GM21367 (cell line): Measurements from ENCODE around the gene CRTC1.

Experiments used
- ATAC-seq: cut with Tn5 transposase; IDR thresholded peaks from one replicate; pipeline ENCODE4 v1.9.1; 2021; ENCODE audit not compliant: unreplicated experiment

CRTC1 gene

GRCh38 chr19:18651300-18651699 lies 32.2 kb upstream of the CRTC1 start:
- no peak for ATAC-seq

DNA sequence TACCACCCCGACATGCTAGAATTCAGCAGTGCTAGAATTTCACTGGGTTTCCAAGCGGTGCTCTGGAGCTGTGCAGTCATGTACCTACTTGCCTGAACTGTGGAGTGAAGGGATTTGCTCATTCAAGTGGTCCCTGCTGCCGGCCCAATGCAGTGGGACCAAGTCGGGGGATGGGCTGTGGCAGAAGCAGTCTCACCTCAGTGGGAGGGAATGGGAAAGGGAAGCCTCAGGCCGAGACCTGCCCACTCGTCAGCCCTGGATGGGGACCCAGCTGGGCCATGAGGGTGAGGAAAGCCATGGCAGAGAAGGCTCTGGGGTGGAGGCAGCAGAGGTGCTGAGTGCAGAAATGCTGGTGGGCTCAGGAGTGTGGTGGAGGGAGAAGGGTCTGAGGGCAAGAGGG lies 31.7 kb upstream of the CRTC1 start:
- no peak for ATAC-seq

DNA sequence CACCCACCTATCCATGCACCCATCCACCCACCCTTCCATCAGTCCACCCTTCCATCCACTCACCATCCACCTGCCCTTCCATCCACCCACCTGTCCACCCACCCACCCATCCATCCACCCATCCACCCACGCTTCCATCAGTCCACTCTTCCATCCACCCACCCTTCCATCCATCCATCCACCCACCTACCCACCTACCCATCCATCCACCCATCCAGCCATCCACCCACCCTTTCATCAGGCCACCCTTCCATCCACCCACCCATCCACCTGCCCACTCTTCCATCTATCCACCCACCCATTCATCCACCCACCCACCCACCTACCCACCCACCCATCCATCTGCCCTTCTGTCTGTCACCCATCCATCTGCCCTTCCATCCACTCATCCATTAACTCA lies 29.6 kb upstream of the CRTC1 start:
- no peak for ATAC-seq

- no peak for ATAC-seq
These were observed 29.0 kb upstream of the CRTC1 start for GRCh38 chr19:18654469-18654868.

GRCh38 chr19:18655173-18655844 lies 28.2 kb upstream of the CRTC1 start:
- ATAC-seq: no peak

GRCh38 chr19:18656337-18657086 lies 27.0 kb upstream of the CRTC1 start:
- no peak for ATAC-seq

DNA sequence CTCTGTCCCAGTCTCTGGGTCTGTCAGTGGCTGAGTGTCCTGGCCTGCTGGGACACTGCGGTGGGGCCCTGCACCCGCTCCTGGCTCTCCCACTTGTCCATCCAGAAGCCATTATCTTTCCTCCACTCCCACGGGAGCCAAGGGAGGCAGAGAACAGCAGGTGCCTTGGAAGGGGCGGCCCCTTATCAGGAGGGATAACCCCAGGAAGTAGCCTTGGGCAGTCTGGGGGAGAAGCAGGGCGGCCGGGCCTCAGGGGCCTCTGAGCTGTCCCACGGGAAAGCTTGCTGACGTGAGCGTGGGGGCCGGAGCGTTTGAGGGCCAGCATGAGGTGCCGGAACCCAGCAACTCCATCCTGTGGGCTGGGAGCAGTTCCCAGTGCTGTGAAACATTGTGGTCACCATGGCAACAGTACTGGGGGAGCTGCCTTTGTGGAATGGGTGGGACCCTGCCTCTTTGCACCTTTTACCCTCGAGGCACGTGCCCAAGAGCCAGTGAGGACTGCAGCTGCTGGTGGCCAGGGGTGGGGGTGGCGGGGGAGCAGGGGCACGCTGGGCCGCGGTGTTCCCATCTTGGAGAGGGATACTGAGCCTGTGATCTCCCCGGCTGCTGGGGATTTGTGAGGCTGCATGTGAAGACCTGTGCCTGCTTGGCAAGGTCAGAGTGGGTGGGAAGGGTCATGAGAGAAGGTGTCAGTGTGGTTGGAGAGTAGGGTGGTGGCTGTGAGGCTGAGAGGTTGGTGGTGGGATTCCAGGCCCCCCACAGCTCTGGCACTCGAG lies 25.7 kb upstream of the CRTC1 start:
- no peak for ATAC-seq

- no peak for ATAC-seq
These were observed 25.1 kb upstream of the CRTC1 start for GRCh38 chr19:18658366-18658855.

DNA sequence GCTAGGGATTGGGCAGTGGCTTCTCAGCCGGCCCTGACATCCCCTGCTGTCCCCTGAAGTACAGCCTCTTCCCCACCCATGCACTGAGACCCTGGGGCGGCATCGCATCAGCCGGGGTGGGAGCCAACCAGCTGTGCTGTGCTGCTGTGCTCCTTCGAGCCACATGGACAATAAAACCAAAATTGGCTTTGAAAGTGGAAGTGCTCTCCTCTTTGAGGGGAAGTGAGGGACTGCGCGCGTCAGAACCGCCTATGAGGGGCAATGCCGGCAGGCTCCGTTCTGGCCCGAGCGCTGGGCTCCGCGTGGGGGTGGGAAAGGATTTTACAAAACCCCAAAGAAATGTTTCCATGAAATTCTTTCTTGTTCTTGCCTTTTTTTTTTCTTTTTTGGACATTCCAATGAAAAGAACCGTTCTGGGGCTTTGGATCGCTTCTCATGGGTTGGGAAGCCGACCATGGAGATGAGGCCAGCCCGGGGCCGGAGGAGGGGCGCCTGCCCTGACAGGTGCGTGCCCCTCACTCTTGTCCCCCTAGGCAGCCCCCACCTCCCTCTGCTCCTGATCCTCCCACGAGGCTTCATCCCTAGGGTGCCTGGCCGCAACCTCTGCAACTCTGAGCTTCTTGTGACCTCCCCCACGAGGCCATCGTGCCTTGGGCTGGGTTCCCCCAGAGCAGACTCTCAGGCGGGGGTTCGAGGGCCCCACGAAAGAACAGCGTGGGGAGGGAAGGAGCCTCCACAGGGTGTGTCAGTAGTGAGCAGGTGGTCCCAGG lies 24.0 kb upstream of the CRTC1 start:
- no peak for ATAC-seq

DNA sequence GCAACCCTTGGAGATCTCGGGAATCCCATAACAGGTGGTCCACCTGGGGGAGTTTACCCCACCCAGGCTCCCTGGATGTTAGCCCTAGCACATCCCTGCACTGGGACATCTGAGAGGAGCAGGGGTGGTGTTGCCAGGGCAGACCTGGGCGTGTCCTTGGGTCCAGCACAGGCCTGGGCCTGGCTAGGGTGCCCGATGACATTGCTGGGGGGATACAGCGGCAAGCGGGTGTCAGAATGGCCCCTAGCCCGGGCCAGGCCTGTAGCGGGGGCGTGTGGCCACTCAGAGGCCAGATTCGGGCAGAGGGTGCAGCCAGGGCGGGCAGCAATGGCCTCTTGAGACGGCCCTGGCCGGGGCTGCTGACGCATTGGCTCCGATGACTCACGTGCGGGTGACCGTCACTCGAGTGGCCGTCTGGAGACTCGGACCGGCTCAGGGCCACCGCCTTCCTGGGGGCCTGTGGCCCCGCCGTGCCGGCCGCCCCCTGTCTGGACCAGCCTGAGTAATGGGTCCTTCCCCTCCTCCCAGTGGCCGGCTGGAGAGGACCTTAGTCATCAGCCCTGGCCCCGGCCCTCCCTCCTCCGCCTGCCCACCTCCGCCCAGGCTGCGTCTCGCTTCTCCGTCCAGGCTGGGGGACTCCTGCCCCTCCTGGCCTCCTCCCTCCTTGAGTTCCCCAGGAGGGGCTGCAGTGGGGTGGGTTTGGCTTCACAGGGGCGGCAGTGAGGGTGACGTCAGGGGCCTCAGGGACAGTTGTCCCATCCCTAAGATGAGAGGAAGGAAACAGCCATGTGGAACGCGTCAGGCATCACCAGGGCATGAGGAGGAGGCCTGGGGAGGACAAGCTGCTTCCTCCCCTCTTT lies 23.2 kb upstream of the CRTC1 start:
- no peak for ATAC-seq

DNA sequence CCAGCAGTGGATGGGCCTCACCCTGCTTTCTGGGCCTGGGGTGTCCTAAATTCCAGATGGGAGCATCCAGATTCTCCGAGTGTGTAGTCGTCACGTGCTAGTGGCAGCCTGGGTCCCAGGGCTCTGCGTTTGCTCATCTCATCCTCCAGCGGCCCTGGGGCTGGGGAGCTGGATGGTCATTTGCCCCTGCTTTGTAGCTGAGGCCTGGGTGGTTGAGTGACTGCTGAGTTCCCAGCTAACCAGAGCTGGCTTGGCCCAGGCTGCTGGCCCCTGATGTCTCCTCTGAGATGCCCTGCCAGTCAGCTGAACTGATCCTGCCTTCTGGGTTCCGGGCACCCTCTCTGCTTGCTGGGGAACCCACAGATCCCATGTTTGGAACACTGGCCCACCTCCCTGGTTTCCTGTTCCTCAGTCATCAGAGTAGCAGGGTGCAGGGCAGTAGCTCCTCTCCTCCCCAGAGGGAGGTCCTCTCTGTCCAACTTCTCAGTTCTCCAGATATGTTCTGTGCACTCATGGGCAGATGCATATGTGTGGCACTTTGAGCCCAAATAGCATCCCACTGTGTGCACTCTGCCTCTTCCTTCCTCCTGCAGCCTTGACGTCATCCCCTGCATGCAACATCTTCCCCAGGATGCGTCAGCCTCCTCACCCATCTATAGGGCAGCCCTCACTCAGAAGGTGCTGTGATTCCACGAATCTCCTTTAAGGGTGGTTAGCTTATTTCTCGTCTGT lies 22.4 kb upstream of the CRTC1 start:
- ATAC-seq: no peak

- no peak for ATAC-seq
These were observed 20.3 kb upstream of the CRTC1 start for GRCh38 chr19:18662972-18663732.

DNA sequence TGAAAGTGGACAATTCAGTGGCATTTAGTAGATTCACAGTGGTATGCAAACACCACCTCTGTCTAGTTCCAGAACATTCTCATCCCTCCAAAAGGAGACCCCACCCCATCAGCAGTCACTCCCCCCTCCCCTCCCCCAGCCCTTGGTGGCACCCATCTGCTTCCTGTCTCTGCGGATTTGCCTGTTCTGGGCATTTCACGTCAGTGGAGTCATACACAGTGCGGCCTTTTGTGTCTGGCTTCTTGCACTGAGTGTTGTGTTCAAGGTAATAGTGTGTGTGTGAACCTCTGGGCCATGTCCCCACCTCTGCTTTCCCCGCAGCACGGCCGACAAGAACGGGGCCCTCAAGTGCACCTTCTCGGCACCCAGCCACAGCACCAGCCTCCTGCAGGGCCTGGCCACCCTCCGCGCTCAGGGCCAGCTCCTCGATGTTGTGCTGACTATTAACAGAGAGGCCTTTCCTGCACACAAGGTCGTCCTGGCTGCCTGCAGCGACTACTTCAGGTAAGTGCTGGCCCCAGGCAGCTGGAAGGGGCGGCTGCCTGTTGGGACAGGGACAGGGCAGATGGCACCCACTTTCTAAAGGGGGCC lies 19.4 kb upstream of the CRTC1 start:
- no peak for ATAC-seq

- no peak for ATAC-seq
These were observed 17.7 kb upstream of the CRTC1 start for GRCh38 chr19:18665771-18666202.

DNA sequence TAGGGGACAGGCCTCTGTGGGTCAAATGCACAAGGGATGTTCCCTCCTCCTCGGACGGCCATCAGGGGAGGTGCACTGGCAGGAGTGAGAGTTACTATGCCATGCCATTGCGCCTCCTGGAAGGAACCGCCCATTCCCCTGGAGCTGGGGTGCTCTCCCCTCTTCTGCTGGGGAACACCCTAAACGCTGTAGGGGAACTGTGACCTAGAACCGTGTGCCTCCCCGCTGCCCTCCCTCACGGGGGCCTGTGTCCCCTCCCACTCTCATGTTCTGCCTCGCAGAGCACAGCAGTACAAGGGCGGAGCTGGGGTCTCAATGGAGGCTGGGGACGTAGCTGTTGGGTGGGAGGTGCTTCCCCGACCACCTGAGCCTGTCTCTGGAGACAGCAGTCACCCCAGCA lies 17.2 kb upstream of the CRTC1 start:
- ATAC-seq: no peak

DNA sequence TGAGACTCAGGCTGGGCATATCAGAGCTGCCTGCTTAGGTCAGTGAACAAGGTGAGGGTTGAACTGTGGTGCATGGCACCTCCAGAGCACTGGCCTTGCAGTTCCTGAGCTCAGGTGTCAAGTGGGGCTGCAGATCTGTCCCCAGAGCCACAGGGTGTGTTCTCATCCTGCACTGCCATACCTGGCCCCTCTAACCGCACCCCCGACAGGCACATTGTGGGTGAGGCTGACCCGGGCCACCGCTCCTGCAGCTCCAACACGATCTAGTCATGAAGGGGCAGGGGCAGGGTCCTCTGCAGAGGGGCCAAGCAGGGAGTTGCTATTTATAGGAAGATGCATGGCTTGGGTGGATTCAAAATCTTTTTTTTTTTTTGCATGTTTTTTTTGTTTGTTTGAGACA lies 16.7 kb upstream of the CRTC1 start:
- ATAC-seq: no peak

DNA sequence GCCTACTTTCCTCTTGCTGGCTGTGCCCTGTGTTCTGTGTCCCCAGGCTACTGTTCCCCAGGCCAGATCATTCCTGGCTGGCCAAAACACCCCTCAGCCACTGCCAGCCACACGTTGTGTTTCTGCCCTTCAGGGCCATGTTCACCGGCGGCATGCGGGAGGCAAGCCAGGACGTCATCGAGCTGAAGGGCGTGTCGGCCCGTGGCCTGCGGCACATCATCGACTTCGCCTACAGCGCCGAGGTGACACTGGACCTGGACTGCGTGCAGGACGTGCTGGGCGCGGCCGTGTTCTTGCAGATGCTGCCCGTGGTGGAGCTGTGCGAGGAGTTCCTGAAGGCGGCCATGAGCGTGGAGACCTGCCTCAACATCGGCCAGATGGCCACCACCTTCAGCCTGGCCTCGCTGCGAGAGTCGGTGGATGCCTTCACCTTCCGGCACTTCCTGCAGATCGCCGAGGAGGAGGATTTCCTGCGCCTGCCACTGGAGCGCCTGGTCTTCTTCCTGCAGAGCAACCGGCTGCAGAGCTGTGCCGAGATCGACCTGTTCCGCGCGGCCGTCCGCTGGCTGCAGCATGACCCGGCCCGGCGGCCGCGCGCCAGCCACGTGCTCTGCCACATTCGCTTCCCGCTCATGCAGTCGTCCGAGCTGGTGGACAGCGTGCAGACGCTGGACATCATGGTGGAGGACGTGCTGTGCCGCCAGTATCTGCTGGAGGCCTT lies 15.8 kb upstream of the CRTC1 start:
- ATAC-seq: no peak

GRCh38 chr19:18668252-18668631 lies 15.2 kb upstream of the CRTC1 start:
- ATAC-seq: no peak
